Common myeloid progenitor, CD34-positive (primary cell): ENCODE results near the gene RHBDL2.
A peak's percentile ranks its signal among the peaks of the same experiment; 100 is the strongest.

Experiments used
- CTCF ChIA-PET: fragments of 350-600 bp; sonication (Branson Sonifier 250); formaldehyde crosslinking; loops from one replicate; lab custom pipeline; 2021; ENCODE audit warnings: antibody characterized with exemption; lab: Charles Lee
- POLR2A ChIA-PET: fragments of 350-600 bp; sonication (Branson Sonifier 250); formaldehyde crosslinking; loops from one replicate; lab custom pipeline; 2021; ENCODE audit warnings: antibody characterized with exemption; lab: Charles Lee
- DNase-seq, 3 donors: peaks; one replicate each; pipeline versions ENCODE4 v3.0.0 to v3.0.0-alpha.2; 2013
- H3K27ac ChIP-seq, 2 experiments: 1 replicate in 1 of 2; 2 replicates in 1 of 2; pipeline ENCODE4 v1.7.0; 2013; ENCODE audit warnings: inconsistent platforms in 2 of 2, low read length in 2 of 2, mild to moderate bottlenecking in 2 of 2, low read depth in 1 of 2, moderate library complexity in 1 of 2; ENCODE audit not compliant: severe bottlenecking in 2 of 2, insufficient read depth in 1 of 2, poor library complexity in 1 of 2
- H3K27me3 ChIP-seq, 5 experiments: replicated peaks in 2 of 5; 1 replicate in 3 of 5; 2 replicates in 2 of 5; pipeline versions ENCODE4 v1.6.1 to v1.7.0; 2013; ENCODE audit warnings: low read length in 4 of 5, mild to moderate bottlenecking in 2 of 5, moderate library complexity in 2 of 5, inconsistent platforms in 1 of 5; ENCODE audit not compliant: insufficient read depth in 5 of 5, control insufficient read depth in 4 of 5
- H3K36me3 ChIP-seq, 4 experiments: 1 replicate in 2 of 4; 2 replicates in 2 of 4; pipeline versions ENCODE4 v1.6.1 to v1.7.0; 2013; ENCODE audit warnings: low read length in 3 of 4, control low read depth in 1 of 4, mild to moderate bottlenecking in 1 of 4; ENCODE audit not compliant: control insufficient read depth in 4 of 4, insufficient read depth in 4 of 4
- H3K4me1 ChIP-seq, 4 experiments: 1 replicate in 3 of 4; 2 replicates in 1 of 4; pipeline versions ENCODE4 v1.6.1 to v1.7.1; 2013; ENCODE audit warnings: low read length in 3 of 4, mild to moderate bottlenecking in 3 of 4, control low read depth in 1 of 4, inconsistent platforms in 1 of 4, moderate library complexity in 1 of 4; ENCODE audit not compliant: control insufficient read depth in 4 of 4, insufficient read depth in 4 of 4; ENCODE audit errors: control extremely low read depth in 1 of 4
- H3K4me3 ChIP-seq, 7 experiments: 1 replicate in 4 of 7; 2 replicates in 3 of 7; pipeline versions ENCODE4 v1.5.1 to v1.7.0; 2013; ENCODE audit warnings: mild to moderate bottlenecking in 7 of 7, low read length in 6 of 7, moderate library complexity in 6 of 7, inconsistent platforms in 2 of 7, low read depth in 2 of 7, control low read depth in 1 of 7; ENCODE audit not compliant: insufficient read depth in 4 of 7, control insufficient read depth in 1 of 7; ENCODE audit errors: extremely low read depth in 1 of 7
- H3K9me3 ChIP-seq, 5 experiments: 1 replicate in 4 of 5; 2 replicates in 1 of 5; pipeline versions ENCODE4 v1.6.1 to v1.7.1; 2013; ENCODE audit warnings: low read length in 4 of 5, mild to moderate bottlenecking in 2 of 5, inconsistent platforms in 1 of 5, low read depth in 1 of 5, moderate library complexity in 1 of 5; ENCODE audit not compliant: control insufficient read depth in 4 of 5, insufficient read depth in 2 of 5; ENCODE audit errors: control extremely low read depth in 1 of 5
- WGBS: methylation state at CpG from one replicate; pipeline ENCODE4 v1.1.5; 2013; ENCODE audit not compliant: insufficient coverage; 5-methylcytosine and 5-hydroxymethylcytosine counted together

Gene RHBDL2

GRCh38 chr1:38867208-38867607 is 74.4 kb downstream of the RHBDL2 start:
- no peaks in the 10 kb centered on the region for H3K27me3 ChIP-seq
- no peak overlapping the region for H3K27ac ChIP-seq
- peaks cover 2 to 30% (median 13%) of the 10 kb centered on the region in 4 experiments for H3K36me3 ChIP-seq
- H3K4me1 ChIP-seq, result peaks cover under 1 to 9% (median 3%) of the 10 kb centered on the region in 4 experiments
- DNase-seq, result no peak
- H3K9me3 ChIP-seq, result no peaks in the 10 kb centered on the region
- 100% methylated on average over 3 of the region's 8 CpGs for WGBS
- POLR2A ChIA-PET, result no interaction called here
- H3K4me3 ChIP-seq, result no peak overlapping the region
- CTCF ChIA-PET, result no interaction called here

GRCh38 chr1:38865112-38865715 is 76.4 kb downstream of the RHBDL2 start:
- CTCF ChIA-PET, result no interaction called here
- Histone ChIP-seq H3K36me3 (peaks cover 2 to 30% (median 13%) of the 10 kb centered on the region in 4 experiments), H3K27ac (no peak overlapping the region), H3K4me3 (no peak overlapping the region), H3K9me3 (no peaks in the 10 kb centered on the region), H3K27me3 (no peaks in the 10 kb centered on the region), H3K4me1 (peaks cover 3 to 8% (median 7%) of the 10 kb centered on the region in 4 experiments)
- POLR2A ChIA-PET, result no interaction called here
- WGBS, result 100% methylated on average over 1 of the region's 4 CpGs
- peak in 2 of 3 donors; percentile 7 to 15 for DNase-seq

DNA sequence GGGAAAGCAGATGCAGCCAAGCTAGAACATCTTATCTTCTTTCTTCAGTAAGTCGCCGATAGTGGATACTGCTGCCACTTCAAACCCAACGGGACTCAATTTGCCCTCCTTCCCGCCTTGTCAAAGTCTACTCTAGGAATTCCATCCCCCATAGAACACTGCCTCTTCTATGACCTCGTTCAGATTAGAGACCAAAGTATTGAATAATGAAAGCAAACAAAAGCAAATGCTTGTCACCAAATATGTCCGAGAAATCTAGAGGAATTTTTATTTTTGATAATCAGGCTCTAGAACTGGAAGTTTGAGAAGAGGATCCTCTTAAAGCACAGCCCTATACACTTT is 81.2 kb downstream of the RHBDL2 start:
- Histone ChIP-seq H3K4me3 (peak overlapping the region; percentile 70 to 95 (median 86)), H3K4me1 (peaks cover 8 to 22% (median 21%) of the 10 kb centered on the region in 4 experiments), H3K36me3 (peaks cover 4 to 33% (median 19%) of the 10 kb centered on the region in 4 experiments), H3K27me3 (no peaks in the 10 kb centered on the region), H3K9me3 (no peaks in the 10 kb centered on the region), H3K27ac (peak overlapping the region in 1 of 2 experiments; percentile 85)
- ChIA-PET CTCF (interaction anchor here (1.7 kb wide), 1 partner anchor 11 kb away, joined by 4 read pairs; no protein-coding TSS in a partner anchor), POLR2A (no interaction called here)
- WGBS, result 21% methylated on average over 4 of the region's 6 CpGs
- DNase-seq, result no peak

DNA sequence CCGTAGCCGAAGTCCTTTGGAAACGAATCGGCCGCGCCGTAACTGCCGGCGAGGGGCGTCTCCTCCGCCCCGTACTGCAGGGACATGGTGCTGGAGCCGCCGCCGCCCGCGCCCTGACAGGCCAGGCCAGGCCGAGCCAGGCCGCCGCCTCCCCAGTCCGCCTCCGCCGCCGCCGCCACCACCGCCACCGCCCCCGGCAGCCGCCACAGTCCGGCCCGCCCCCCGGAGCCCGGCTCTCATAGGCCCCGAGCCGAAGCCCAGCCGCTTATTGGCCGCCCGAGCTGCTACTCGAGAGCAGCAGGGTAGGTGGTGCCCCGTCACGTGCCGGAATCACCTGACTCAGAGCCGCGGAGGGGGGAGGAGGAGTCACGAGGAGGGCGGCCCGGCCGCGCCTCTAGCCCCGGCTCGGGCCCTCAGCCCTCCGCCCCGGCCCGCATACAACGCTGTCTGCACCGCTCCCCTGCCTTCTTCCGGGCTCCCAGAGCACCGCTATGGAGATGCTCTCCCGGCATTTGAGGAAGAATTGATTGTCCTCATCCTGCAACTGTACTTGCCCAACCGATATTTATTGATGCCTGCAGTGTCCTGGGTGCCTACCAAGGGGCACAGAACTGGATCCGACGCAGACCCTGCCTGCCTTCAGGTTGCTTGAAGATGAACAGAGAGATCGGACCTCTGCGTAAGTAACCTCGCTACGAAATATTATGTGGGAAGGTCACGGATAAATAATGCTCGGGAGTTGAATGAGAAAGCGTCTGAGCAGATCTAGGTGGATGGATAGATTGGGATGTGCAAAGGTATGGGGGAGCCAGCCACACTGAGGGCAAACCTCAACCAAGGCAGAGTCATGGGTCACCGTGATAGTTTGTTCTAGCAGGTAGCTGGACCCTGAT is 81.8 kb downstream of the RHBDL2 start, which contains the start of gene RRAGC:
Gene RRAGC (minus strand): TSS at position 212 of the 893 bp plus-strand sequence. CDS start 126 bp downstream, at position 86.
- Histone ChIP-seq H3K9me3 (no peaks in the 10 kb centered on the region), H3K36me3 (peaks cover 6 to 35% (median 21%) of the 10 kb centered on the region in 4 experiments), H3K27ac (peak within 1 kb of the TSS; percentile 53 to 85), H3K4me1 (peaks cover 8 to 22% (median 21%) of the 10 kb centered on the region in 4 experiments), H3K4me3 (peak within 1 kb of the TSS; percentile 88 to 95 (median 92)), H3K27me3 (no peaks in the 10 kb centered on the region)
- peak; percentile 97 to 99 (median 98) for DNase-seq
- WGBS, result under 1% methylated on average over 57 of the region's 70 CpGs
- ChIA-PET POLR2A (interaction anchor here (0.9 kb wide), 1 partner anchor 11 kb away, joined by 3 read pairs; no protein-coding TSS in a partner anchor), CTCF (interaction anchor here (0.8 to 1.7 kb wide), 3 partner anchors 11 to 13 kb away, joined by 3 to 4 read pairs (median 3); partner anchors contain the start of gene MYCBP)

- ChIA-PET CTCF (interaction anchor here (0.8 to 1.2 kb wide), 2 partner anchors 10 to 14 kb away, joined by 3 read pairs; partner anchors contain the start of gene MYCBP), POLR2A (interaction anchor here (0.9 kb wide), 1 partner anchor 12 kb away, joined by 3 read pairs; no protein-coding TSS in a partner anchor)
- Histone ChIP-seq H3K4me3 (peak overlapping the region; percentile 79 to 95 (median 91)), H3K27ac (peak overlapping the region; percentile 53 to 79), H3K9me3 (no peaks in the 10 kb centered on the region), H3K4me1 (peaks cover 8 to 22% (median 21%) of the 10 kb centered on the region in 4 experiments), H3K27me3 (no peaks in the 10 kb centered on the region), H3K36me3 (peaks cover 8 to 36% (median 22%) of the 10 kb centered on the region in 4 experiments)
- WGBS, result 2% methylated on average over 35 of the region's 51 CpGs
- peak; percentile 55 to 69 (median 64) for DNase-seq
Measured at GRCh38 chr1:38858833-38859560, 82.6 kb downstream of the RHBDL2 start.

- CTCF ChIA-PET, result no interaction called here
- Histone ChIP-seq H3K9me3 (no peaks in the 10 kb centered on the region), H3K4me1 (peaks cover 5 to 14% (median 9%) of the 10 kb centered on the region in 4 experiments), H3K36me3 (peaks cover 19 to 50% (median 36%) of the 10 kb centered on the region in 4 experiments), H3K27me3 (no peaks in the 10 kb centered on the region), H3K27ac (no peak overlapping the region), H3K4me3 (no peak overlapping the region)
- POLR2A ChIA-PET, result no interaction called here
- 96% methylated on average over 3 of the region's 4 CpGs for WGBS
- DNase-seq, result no peak
Measured at GRCh38 chr1:38852780-38853179, 88.8 kb downstream of the RHBDL2 start.
